HFF-Myc (cell line): Measurements from ENCODE around the gene CLMN.

Experiments used
- DNase-seq: peaks from one replicate; pipeline ENCODE4 v3.0.0-alpha.2; 2011; ENCODE audit warnings: low read depth; ENCODE audit errors: extremely low read depth
- H3K4me3 ChIP-seq: replicated peaks from 2 replicates; pipeline ENCODE4 v1.5.1; 2011; ENCODE audit warnings: low read depth, mild to moderate bottlenecking, control low read depth, low read length
- TF ChIP-seq, protein P1 (sequence below): IDR thresholded peaks from 2 replicates; pipeline ENCODE4 v1.5.1; 2012; ENCODE audit warnings: mild to moderate bottlenecking, low read depth, low read length, control low read depth; ENCODE audit errors: missing control alignments

CLMN gene

DNA sequence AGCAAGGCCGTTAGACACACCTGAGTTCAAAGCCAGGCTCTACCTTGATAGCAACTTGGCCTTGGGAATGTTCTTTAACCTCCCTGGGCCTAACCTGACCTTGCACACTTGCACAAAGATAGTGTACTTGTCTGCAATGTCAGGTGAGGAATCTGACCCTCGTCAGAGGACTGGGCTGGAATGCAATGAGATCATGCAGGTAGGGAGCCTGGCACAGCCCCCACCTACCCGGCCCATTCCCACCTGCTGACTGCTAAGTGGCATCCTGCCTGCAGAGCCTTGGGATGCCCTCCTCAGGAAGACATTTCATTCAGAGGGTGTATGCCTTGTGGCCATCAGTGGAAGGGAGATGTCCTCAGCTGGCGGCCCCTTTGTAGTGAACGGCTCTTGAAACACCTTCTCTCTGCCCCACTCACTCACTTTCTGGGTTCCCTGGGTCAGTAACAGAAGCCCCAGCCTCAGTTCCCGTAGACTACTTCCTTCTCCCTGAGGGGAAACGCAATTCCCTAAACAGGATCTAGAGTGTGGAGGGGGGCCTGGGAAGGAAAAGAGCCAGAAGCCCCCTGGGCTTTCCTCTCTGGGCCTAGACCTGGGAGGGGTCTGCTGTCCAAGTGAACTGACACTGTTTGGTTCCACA lies 94.3 kb downstream of the CLMN start:
- TF ChIP-seq, protein P1, sequence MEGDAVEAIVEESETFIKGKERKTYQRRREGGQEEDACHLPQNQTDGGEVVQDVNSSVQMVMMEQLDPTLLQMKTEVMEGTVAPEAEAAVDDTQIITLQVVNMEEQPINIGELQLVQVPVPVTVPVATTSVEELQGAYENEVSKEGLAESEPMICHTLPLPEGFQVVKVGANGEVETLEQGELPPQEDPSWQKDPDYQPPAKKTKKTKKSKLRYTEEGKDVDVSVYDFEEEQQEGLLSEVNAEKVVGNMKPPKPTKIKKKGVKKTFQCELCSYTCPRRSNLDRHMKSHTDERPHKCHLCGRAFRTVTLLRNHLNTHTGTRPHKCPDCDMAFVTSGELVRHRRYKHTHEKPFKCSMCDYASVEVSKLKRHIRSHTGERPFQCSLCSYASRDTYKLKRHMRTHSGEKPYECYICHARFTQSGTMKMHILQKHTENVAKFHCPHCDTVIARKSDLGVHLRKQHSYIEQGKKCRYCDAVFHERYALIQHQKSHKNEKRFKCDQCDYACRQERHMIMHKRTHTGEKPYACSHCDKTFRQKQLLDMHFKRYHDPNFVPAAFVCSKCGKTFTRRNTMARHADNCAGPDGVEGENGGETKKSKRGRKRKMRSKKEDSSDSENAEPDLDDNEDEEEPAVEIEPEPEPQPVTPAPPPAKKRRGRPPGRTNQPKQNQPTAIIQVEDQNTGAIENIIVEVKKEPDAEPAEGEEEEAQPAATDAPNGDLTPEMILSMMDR, result no peak
- DNase-seq, result no peak
- H3K4me3 ChIP-seq, result no peak overlapping the region

DNA sequence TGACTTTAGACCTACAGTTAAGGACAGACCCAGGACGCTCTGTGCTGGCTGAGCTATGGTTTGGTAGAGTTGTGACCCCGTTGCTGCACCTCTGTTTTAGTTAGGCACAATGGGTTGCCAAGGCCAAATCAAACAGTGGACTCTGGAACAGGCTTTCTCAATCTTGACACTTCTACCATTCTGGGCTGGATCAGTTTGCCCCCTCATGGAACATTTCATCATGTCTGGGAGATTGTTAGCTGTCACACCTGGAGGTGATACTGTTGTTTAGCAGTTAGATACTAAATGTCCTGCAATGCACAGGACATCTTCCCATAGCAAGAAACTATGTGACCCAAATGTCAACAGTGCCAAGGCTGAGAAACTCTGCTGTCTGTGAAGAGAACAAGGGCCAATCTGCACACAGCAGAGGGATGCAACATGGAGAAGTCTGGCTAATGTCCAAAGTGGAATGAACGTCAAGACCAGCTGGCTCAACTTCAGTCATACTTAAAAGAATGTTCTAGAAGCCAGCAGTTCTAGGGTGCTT lies 96.8 kb downstream of the CLMN start:
- TF ChIP-seq, protein P1, result no peak
- no peak for DNase-seq
- no peak overlapping the region for H3K4me3 ChIP-seq

DNA sequence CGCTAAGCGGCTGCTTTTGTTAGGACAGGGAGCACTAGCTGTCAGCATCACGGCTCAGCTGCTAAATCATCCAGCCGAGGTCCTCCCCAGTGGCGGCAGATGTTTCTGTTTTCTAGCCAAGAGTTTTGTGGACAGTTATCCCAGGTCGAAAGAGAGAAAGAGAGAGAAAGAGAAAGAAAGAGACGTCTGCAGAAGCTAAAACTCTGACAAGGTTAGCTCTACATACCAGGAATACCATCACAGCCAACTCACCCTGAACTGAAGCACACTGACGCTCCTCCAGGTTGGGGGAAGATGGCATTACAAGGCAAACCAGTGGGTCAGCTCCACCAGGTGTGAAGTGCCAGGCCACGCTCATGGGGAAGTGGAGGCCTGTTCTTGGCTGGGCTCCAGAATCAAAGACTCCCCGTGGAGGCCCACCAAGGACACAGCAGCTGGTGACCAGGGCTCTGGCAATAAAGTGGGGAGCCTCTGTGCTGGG lies 97.5 kb downstream of the CLMN start:
- no peak for DNase-seq
- TF ChIP-seq, protein P1, result no peak
- H3K4me3 ChIP-seq, result no peak overlapping the region

DNA sequence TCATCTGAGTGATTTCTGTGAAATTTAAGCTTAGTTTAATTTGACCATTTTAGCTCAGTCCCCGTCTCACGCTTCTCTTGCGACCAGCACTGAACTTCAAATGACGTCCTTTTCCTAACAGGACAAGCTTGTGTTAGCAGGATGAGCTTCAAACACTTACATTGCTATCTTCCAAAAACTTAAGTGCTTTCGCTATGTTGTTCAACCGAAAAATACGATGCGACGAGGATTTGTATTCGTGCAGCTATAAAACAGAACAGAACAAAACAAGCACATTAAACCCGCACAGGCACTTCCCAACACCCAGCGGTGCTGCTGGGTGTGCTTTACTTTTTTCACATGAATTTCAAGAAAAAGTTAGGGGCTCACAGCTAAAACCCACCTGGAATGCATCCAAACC lies 98.2 kb downstream of the CLMN start:
- no peak overlapping the region for H3K4me3 ChIP-seq
- TF ChIP-seq, protein P1, result no peak
- DNase-seq, result no peak

DNA sequence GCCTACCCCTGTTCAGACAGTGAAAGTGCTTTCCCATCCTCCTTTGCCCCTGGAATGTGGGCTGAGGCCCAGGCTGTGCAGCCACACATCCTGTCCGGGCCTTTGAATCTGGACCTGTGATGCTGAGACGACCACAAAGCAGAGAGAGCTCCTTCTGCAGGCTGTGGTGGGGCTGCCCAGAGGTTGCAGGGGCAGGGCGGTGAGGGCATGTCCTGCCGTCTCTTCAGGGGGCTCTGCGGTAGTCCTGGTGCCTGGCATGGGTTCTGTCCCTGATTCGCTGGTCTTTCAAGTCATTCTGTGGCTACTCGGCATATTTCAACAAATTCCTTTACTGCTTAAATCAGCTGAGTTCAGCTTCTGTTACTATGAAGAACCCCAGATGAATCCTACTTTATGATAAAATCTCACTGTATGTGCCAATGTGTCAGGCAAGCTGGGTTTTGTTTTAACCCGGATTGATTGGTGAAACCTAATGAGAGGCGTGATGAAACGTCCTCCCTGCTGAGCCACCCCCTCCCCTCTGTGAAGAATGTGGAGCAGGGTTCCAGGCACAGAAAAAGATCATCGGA lies 99.0 kb downstream of the CLMN start:
- H3K4me3 ChIP-seq, result no peak overlapping the region
- TF ChIP-seq, protein P1, result no peak
- DNase-seq, result no peak

DNA sequence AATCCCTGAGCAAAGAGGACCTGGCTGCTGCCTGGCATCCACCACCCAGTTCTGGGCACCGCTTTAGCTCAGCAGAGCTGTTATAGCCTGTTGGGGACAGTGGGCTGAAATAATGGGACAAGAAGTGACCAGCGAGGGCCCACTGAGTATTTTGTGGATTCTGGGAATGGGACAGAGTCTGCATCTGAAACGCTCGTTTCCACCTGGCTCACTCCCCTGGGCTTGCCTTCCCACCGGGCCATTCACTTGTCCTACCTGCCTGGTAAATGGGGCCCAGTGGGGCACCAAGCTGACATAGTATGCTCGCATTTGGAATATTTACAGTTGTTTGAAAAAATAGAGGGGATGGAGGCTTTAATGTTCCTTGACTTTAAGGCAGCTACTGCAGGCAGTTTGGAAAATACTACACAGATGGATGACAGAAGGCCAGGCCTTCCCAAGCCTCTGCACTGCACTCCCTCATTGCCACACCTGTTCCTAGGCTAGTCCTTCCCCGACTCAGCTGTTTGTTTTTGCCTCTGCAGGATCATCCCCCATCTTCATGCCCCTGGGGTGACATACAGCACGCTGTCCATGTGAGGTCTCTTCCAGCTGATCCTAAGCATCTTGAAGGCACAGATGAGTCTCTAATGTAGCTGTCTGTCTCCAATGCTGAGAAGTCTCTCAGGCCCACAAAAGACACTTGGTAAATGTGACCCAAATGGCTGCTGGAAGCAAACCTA lies 101.1 kb downstream of the CLMN start:
- TF ChIP-seq, protein P1, result no peak
- H3K4me3 ChIP-seq, result no peak overlapping the region
- DNase-seq, result no peak
